ENCODE measurements around the gene PSD2. TPM values are rescaled to one million over a fixed set of nuclear protein-coding genes. Genes with fewer than 3 reads are reported as not detected.
A peak's percentile ranks its signal among the peaks of the same experiment; 100 is the strongest.

The PSD2 gene
- total RNA-seq, 1 donor from 2014 or later: not detected

DNA sequence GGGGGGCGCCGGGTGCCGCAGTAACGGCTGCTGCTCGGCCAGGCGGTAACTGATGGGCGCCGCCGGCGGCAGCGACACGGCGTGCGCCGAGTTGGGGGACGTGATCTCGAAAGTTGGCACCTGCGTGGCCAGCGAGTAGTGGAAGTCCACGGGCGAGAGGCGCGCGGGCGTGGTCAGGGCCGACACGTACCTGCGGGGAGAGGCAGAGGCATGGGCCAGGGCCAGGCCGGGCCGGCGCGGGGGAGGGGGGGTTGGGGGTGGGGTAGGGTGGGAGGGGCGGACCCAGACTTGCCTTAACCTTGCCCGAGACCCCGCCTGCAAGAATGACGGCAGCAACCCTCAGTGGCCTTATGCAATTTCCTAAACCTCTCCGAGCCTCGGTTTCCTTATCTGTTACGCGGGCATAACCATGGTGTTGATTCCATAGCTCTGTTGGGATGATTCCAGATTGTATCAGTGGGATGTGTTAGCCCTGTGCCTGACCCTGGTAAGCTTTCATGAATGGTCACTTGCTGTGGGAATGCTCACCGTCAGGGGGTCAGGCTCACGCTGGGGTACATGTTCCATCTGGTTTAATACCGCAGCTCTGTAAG lies 53.0 kb downstream of the PSD2 start:
- TF ChIP-seq, protein P1, sequence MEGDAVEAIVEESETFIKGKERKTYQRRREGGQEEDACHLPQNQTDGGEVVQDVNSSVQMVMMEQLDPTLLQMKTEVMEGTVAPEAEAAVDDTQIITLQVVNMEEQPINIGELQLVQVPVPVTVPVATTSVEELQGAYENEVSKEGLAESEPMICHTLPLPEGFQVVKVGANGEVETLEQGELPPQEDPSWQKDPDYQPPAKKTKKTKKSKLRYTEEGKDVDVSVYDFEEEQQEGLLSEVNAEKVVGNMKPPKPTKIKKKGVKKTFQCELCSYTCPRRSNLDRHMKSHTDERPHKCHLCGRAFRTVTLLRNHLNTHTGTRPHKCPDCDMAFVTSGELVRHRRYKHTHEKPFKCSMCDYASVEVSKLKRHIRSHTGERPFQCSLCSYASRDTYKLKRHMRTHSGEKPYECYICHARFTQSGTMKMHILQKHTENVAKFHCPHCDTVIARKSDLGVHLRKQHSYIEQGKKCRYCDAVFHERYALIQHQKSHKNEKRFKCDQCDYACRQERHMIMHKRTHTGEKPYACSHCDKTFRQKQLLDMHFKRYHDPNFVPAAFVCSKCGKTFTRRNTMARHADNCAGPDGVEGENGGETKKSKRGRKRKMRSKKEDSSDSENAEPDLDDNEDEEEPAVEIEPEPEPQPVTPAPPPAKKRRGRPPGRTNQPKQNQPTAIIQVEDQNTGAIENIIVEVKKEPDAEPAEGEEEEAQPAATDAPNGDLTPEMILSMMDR (IDR thresholded peaks at IDR 0.05): no peak
- no peaks in the 10 kb centered on the region for H3K27me3 ChIP-seq
- H3K4me3 ChIP-seq: peak overlapping the region; percentile 88 to 90
- intact Hi-C loops (cut with DNase I): loop anchor here (1.0 to 5.0 kb wide), 2 partner anchors 60 to 211 kb away; no protein-coding TSS in a partner anchor
- no peak for DNase-seq (ENCODE audit: low spot score in 2 of 2)
- H3K27ac ChIP-seq: peak overlapping the region; percentile 82 to 95
- H3K36me3 ChIP-seq: no peaks in the 10 kb centered on the region
- H3K4me1 ChIP-seq: peaks cover 0 to 11% of the 10 kb centered on the region in 2 donors
- H3K9me3 ChIP-seq: no peaks in the 10 kb centered on the region

DNA sequence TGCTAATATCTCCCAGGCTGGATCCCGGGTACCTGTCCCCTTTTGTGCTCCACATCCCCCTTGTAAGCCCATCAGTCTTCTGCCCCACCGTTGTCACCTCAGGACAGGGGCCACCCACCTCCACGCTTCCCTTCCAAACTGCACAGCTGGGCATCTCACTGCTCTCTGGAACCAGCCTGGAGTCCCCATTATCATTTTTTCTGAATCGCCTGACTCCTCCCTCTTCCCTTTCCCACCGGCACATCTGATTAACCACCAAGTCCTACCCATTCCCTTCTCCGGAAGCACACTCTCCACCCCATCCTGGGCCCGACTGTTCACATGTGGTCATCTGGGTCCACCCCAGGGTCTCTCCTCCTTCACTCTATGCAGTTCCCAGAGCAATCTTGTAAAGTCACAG lies 53.9 kb downstream of the PSD2 start:
- no peak overlapping the region for H3K4me3 ChIP-seq
- intact Hi-C loops (cut with DNase I): loop anchor here (5.0 kb wide), 1 partner anchor 212 kb away; no protein-coding TSS in a partner anchor
- no peaks in the 10 kb centered on the region for H3K27me3 ChIP-seq
- DNase-seq (ENCODE audit: low spot score in 2 of 2): no peak
- H3K27ac ChIP-seq: peak overlapping the region; percentile 82 to 95
- TF ChIP-seq, protein P1 (IDR thresholded peaks at IDR 0.05): no peak
- no peaks in the 10 kb centered on the region for H3K9me3 ChIP-seq
- H3K4me1 ChIP-seq: peaks cover 0 to 11% of the 10 kb centered on the region in 2 donors
- no peaks in the 10 kb centered on the region for H3K36me3 ChIP-seq

DNA sequence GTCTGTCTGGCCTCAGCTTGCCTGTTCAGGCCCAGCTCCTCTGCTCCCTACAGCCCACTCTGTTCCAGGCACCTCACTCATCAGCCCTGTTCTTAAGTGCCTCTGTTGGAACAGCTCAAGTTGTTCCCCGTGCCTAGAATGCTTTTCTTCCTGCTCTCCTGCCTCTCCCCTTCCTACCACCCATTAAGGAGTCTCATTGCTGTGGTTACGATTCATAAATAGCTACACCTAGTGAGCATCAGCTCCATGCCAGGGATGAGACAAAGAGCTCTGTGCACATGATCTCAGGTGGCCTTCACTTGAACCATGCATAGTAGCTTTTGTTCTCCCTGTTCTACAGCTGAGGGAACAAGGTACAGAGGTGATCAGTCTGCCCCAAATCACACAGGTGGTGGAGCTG lies 54.3 kb downstream of the PSD2 start:
- H3K27ac ChIP-seq: peak overlapping the region; percentile 82 to 95
- no peaks in the 10 kb centered on the region for H3K9me3 ChIP-seq
- no peak for DNase-seq (ENCODE audit: low spot score in 2 of 2)
- peaks cover 0 to 11% of the 10 kb centered on the region in 2 donors for H3K4me1 ChIP-seq
- no peaks in the 10 kb centered on the region for H3K36me3 ChIP-seq
- no peak overlapping the region for H3K4me3 ChIP-seq
- intact Hi-C loops (cut with DNase I): loop anchor here (5.0 kb wide), 1 partner anchor 213 kb away; no protein-coding TSS in a partner anchor
- no peaks in the 10 kb centered on the region for H3K27me3 ChIP-seq
- TF ChIP-seq, protein P1 (IDR thresholded peaks at IDR 0.05): no peak

DNA sequence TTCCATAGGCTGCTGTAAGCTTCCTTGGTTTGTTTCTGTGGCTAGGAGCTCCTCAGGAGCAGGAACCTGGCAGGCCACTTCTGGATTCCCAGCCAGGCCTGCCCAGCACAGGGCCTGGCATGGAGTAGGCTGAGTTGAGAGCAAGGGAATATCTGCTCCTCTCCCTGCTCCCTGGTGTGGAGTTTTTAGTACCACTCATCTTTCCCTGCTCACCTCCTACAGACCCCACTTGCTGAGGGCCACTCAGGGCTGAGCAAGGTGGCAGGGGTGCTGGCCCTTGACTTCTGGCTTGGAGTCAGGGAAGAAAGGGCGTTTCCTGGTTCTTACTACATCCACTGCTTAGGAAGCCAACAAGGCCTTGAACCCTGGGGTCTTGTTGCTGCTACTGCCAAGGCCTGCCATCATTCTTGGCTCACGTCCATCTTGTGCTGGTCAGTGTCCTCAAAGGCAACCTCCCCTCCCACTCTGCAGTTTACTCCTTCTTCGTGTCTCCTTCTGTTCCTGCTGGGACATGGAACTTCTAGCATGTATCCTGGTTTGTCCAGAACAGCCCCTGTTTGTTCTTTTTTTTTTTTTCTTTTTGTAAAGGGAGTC lies 54.9 kb downstream of the PSD2 start:
- intact Hi-C loops (cut with DNase I): no loop called here
- TF ChIP-seq, protein P1 (IDR thresholded peaks at IDR 0.05): no peak
- no peak for DNase-seq (ENCODE audit: low spot score in 2 of 2)

DNA sequence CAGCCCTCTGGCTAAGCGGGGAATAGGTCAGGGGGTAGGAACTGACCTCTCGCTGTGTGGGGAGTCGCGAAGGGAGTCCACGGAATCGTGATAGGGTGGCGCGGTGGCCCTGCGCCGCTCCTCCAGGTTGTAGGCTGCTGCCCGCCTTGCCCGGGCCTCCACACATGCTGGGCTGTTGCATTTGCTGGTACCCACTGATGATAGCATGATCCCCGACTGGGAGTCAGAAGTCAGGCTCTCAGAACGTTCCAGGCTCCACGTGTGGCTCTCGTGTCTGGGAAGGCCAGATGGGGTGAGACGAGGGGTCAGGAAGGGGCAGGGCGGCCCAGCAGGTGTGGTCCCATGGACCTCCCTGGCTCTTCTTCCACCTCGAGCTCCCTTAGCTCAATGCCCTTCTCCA lies 56.0 kb downstream of the PSD2 start:
- intact Hi-C loops (cut with DNase I): no loop called here
- Histone ChIP-seq H3K27me3 (no peaks in the 10 kb centered on the region), H3K27ac (no peak overlapping the region), H3K4me3 (no peak overlapping the region), H3K4me1 (peaks cover 0 to 11% of the 10 kb centered on the region in 2 donors), H3K36me3 (no peaks in the 10 kb centered on the region), H3K9me3 (no peaks in the 10 kb centered on the region)
- TF ChIP-seq, protein P1 (IDR thresholded peaks at IDR 0.05): no peak
- DNase-seq (ENCODE audit: low spot score in 2 of 2): no peak

More for the DNA sequence above, 54.9 kb downstream of the PSD2 start:
- peaks cover 0 to 11% of the 10 kb centered on the region in 2 donors for H3K4me1 ChIP-seq
- no peaks in the 10 kb centered on the region for H3K36me3 ChIP-seq
- no peaks in the 10 kb centered on the region for H3K27me3 ChIP-seq
- H3K9me3 ChIP-seq: no peaks in the 10 kb centered on the region
- H3K4me3 ChIP-seq: no peak overlapping the region
- H3K27ac ChIP-seq: peak overlapping the region; percentile 82 to 95

Data from ascending aorta (tissue), 2 donors.